ENCODE results near the gene PCDHB9.
"Not testable (repeated sequence)": the region's sequence is repeated elsewhere in the genome, so short reads cannot be mapped to it uniquely, and the experiment has no call there.

Gene PCDHB9

DNA sequence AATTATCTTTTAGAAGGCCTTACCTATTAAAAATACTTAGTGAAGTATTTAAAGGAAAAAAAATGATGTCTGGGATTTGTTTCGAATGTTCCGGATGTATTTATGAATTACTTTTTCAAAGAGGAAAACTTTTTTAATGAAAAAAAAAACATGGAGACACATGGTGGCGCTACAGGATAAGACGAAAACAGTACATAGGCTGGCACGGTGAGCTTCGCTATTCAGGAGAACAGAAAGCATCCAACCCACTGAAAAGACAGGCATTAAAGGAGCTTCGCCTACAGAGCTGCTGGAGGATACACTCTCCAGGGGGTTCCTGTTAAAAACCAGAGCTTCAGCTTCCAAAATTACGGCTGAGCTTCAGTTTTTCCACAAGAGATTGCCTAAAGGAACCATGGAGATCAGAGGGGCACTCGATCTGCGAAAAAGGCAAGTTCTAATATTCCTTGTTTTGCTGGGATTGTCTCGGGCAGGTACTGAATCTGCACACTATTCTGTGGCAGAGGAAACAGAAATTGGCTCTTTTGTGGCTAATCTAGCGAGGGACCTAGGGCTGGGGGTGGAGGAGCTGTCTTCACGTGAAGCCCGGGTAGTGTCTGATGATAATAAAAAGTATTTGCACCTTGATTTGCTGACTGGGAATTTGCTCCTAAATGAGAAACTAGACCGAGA is 36.3 kb downstream of the PCDHB9 start, which contains the start of gene PCDHB14:
PCDHB14 (plus strand) TSS at position 232 of the 672 bp plus-strand sequence; CDS start at position 395, 163 bp downstream.
- DNase-seq (ENCODE audit: extremely low read depth, insufficient read length), result no peak
- Histone ChIP-seq H3K36me3 (ENCODE audit: control insufficient read depth, insufficient read depth, low read length) (no peaks in the 10 kb centered on the region), H3K4me3 (replicated peaks; ENCODE audit: low read depth, low read length) (peak within 1 kb of the TSS; percentile 17; the same call in 1 of the 2 replicates), H3K27me3 (replicated peaks; ENCODE audit: control insufficient read depth, insufficient read depth, low read length) (no peaks in the 10 kb centered on the region)
- TF ChIP-seq, protein P1, sequence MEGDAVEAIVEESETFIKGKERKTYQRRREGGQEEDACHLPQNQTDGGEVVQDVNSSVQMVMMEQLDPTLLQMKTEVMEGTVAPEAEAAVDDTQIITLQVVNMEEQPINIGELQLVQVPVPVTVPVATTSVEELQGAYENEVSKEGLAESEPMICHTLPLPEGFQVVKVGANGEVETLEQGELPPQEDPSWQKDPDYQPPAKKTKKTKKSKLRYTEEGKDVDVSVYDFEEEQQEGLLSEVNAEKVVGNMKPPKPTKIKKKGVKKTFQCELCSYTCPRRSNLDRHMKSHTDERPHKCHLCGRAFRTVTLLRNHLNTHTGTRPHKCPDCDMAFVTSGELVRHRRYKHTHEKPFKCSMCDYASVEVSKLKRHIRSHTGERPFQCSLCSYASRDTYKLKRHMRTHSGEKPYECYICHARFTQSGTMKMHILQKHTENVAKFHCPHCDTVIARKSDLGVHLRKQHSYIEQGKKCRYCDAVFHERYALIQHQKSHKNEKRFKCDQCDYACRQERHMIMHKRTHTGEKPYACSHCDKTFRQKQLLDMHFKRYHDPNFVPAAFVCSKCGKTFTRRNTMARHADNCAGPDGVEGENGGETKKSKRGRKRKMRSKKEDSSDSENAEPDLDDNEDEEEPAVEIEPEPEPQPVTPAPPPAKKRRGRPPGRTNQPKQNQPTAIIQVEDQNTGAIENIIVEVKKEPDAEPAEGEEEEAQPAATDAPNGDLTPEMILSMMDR (IDR thresholded peaks at IDR 0.05; ENCODE audit: insufficient read depth, low read length, poor library complexity, severe bottlenecking), result no peak

DNA sequence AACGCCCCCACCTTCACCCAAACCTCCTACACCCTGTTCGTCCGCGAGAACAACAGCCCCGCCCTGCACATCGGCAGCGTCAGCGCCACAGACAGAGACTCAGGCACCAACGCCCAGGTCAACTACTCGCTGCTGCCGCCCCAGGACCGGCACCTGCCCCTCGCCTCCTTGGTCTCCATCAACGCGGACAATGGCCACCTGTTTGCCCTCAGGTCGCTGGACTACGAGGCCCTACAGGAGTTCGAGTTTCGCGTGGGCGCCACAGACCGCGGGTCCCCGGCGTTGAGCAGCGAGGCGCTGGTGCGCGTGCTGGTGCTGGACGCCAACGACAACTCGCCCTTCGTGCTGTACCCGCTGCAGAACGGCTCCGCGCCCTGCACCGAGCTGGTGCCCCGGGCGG is 37.9 kb downstream of the PCDHB9 start:
- not testable (repeated sequence) for H3K36me3 ChIP-seq (ENCODE audit: control insufficient read depth, insufficient read depth, low read length); H3K4me3 ChIP-seq (replicated peaks; ENCODE audit: low read depth, low read length); DNase-seq (ENCODE audit: extremely low read depth, insufficient read length); H3K27me3 ChIP-seq (replicated peaks; ENCODE audit: control insufficient read depth, insufficient read depth, low read length)

DNA sequence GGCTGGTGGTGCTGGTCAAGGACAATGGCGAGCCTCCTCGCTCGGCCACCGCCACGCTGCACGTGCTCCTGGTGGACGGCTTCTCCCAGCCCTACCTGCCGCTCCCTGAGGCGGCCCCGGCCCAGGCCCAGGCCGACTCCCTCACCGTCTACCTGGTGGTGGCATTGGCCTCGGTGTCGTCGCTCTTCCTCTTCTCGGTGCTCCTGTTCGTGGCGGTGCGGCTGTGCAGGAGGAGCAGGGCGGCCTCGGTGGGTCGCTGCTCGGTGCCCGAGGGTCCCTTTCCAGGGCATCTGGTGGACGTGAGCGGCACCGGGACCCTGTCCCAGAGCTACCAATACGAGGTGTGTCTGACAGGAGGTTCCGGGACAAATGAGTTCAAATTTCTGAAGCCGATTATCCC is 38.5 kb downstream of the PCDHB9 start:
- not testable (repeated sequence) for H3K36me3 ChIP-seq (ENCODE audit: control insufficient read depth, insufficient read depth, low read length); H3K4me3 ChIP-seq (replicated peaks; ENCODE audit: low read depth, low read length); DNase-seq (ENCODE audit: extremely low read depth, insufficient read length); H3K27me3 ChIP-seq (replicated peaks; ENCODE audit: control insufficient read depth, insufficient read depth, low read length)

DNA sequence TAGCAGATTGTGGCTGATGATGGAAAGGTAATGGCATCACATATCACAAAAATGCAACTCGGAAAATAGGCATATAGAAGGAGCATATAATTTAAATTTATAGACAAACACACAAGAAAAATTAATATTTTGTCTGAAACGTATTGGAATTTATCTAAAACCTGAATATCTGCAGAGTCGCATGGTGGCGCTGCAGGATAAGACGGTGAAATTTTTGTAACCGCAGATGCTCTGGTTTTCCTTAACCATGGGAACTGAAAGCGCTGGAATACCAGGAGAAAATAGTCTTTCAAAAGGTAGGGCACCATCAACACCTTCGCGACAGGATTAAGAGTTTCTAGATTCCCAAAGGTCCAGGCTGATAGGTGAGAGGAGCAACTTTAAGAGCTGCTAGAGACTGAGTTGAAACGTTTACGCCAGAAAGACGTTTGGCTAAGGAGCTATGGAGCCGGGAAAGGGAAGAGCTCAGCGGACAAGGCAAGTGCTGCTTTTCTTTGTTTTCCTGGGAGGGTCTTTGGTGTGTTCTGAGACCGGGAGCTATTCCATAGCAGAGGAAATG is 47.2 kb downstream of the PCDHB9 start:
- H3K36me3 ChIP-seq (ENCODE audit: control insufficient read depth, insufficient read depth, low read length), result no peaks in the 10 kb centered on the region
- TF ChIP-seq, protein P1 (IDR thresholded peaks at IDR 0.05; ENCODE audit: insufficient read depth, low read length, poor library complexity, severe bottlenecking), result no peak
- no peak overlapping the region for H3K4me3 ChIP-seq (replicated peaks; ENCODE audit: low read depth, low read length)
- H3K27me3 ChIP-seq (replicated peaks; ENCODE audit: control insufficient read depth, insufficient read depth, low read length), result no peaks in the 10 kb centered on the region
- DNase-seq (ENCODE audit: extremely low read depth, insufficient read length), result no peak

DNA sequence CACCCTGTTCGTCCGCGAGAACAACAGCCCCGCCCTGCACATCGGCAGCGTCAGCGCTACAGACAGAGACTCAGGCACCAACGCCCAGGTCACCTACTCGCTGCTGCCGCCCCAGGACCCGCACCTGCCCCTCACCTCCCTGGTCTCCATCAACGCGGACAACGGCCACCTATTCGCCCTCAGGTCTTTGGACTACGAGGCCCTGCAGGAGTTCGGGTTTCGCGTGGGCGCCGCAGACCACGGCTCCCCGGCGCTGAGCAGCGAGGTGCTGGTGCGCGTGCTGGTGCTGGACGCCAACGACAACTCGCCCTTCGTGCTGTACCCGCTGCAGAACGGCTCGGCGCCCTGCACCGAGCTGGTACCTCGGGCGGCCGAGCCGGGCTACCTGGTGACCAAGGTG is 49.0 kb downstream of the PCDHB9 start:
- DNase-seq (ENCODE audit: extremely low read depth, insufficient read length); H3K4me3 ChIP-seq (replicated peaks; ENCODE audit: low read depth, low read length); H3K27me3 ChIP-seq (replicated peaks; ENCODE audit: control insufficient read depth, insufficient read depth, low read length); H3K36me3 ChIP-seq (ENCODE audit: control insufficient read depth, insufficient read depth, low read length): not testable (repeated sequence)

DNA sequence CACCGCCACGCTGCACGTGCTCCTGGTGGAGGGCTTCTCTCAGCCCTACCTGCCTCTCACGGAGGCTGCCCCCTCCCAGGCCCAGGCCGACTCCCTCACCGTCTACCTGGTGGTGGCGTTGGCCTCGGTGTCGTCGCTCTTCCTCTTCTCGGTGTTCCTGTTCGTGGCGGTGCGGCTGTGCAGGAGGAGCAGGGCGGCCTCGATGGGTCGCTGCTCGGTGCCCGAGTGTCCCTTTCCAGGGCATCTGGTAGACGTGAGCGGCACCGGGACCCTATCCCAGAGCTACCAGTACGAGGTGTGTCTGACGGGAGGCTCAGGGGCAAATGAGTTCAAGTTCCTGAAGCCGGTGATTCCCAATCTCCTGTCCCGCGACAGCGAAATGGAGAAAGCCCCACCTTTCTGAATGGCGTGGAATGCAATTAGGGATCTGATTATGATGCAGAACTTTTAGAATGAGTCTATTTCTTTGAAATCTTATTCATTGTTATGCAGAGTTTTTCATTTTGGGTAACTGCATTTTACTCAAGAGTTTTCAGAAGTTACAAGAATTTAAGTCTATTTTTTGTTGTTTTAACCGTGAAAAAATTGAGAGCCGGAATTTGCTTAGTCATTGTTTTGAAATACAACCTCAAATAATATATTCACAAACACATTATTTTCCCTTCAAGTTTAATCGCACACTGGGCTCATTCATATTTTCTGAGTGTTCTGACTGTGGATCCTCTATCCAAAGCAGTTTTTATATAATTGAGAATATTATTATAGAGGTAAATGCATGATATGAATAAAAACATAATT is 49.8 kb downstream of the PCDHB9 start:
- H3K4me3 ChIP-seq (replicated peaks; ENCODE audit: low read depth, low read length), result no peak overlapping the region
- no peaks in the 10 kb centered on the region for H3K36me3 ChIP-seq (ENCODE audit: control insufficient read depth, insufficient read depth, low read length)
- DNase-seq (ENCODE audit: extremely low read depth, insufficient read length), result no peak
- no peaks in the 10 kb centered on the region for H3K27me3 ChIP-seq (replicated peaks; ENCODE audit: control insufficient read depth, insufficient read depth, low read length)
- TF ChIP-seq, protein P1 (IDR thresholded peaks at IDR 0.05; ENCODE audit: insufficient read depth, low read length, poor library complexity, severe bottlenecking), result no peak
